PC-9 (cell line): ENCODE data around the gene CLCN2.

Experiments
- EZH2 ChIP-seq: fragments of 200-600 bp; sonication (generic); IDR thresholded peaks from 2 replicates; pipeline ENCODE4 v1.8.0; 2017; ENCODE audit warnings: antibody characterized with exemption, low read depth
- TF ChIP-seq, protein P1 (sequence below): fragments of 200-600 bp; sonication (generic); conservative IDR thresholded peaks from 2 replicates; pipeline ENCODE4 v1.6.1; 2017; ENCODE audit warnings: mixed run types, antibody characterized with exemption, mild to moderate bottlenecking, moderate library complexity

DNA sequence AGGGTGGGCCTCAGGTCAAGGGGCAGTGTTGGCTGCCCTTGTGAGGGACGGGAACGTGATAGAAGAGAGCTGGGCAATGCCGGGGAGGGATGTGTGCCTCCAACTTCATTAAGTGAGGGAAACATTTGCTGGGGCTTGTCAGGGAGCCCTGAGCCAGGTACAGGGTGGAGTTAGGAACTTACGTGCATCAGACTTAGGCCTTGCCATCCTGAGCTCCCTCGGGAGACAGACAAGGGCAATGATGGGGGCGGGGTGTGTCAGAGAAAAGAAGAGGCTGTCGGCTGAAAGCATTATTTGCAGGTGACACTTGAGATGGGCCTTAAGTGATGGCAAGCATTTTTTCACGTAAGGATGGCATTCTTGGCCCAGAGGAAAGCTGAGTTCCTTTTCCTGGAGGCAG lies 22.4 kb downstream of the CLCN2 start:
- TF ChIP-seq, protein P1, sequence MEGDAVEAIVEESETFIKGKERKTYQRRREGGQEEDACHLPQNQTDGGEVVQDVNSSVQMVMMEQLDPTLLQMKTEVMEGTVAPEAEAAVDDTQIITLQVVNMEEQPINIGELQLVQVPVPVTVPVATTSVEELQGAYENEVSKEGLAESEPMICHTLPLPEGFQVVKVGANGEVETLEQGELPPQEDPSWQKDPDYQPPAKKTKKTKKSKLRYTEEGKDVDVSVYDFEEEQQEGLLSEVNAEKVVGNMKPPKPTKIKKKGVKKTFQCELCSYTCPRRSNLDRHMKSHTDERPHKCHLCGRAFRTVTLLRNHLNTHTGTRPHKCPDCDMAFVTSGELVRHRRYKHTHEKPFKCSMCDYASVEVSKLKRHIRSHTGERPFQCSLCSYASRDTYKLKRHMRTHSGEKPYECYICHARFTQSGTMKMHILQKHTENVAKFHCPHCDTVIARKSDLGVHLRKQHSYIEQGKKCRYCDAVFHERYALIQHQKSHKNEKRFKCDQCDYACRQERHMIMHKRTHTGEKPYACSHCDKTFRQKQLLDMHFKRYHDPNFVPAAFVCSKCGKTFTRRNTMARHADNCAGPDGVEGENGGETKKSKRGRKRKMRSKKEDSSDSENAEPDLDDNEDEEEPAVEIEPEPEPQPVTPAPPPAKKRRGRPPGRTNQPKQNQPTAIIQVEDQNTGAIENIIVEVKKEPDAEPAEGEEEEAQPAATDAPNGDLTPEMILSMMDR = no peak
- TF ChIP-seq EZH2 = no peak
